Gastroesophageal sphincter (tissue), 3 donors: ENCODE data around the gene RPS6KC1.
"Not testable (repeated sequence)": the region's sequence is repeated elsewhere in the genome, so short reads cannot be mapped to it uniquely, and the experiment has no call there.

ENCODE experiments used
- POLR2A ChIP-seq, 2 donors: fragments of 450-650 bp; IDR thresholded peaks; one replicate each; pipeline ENCODE4 v1.6.1; 2017; ENCODE audit warnings: antibody characterized with exemption in 2 of 2, mild to moderate bottlenecking in 2 of 2, moderate library complexity in 1 of 2
- TF ChIP-seq, protein P1 (sequence below), 4 experiments: fragments of 200-600 bp in 2 of 4; fragments of 450-650 bp in 2 of 4; sonication (generic) in 1 of 4; IDR thresholded peaks; one replicate each; pipeline ENCODE4 v1.5.1; 2017 to 2019; ENCODE audit warnings: antibody characterized with exemption in 4 of 4, mild to moderate bottlenecking in 2 of 4, moderate library complexity in 2 of 4

DNA sequence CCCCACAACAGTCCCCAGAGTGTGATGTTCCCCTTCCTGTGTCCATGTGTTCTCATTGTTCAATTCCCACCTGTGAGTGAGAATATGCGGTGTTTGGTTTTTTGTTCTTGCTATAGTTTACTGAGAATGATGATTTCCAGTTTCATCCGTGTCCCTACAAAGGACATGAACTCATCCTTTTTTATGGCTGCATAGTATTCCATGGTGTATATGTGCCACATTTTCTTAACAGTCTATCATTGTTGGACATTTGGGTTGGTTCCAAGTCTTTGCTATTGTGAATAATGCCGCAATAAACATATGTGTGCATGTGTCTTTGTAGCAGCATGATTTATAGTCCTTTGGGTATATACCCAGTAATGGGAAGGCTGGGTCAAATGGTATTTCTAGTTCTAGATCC is 61.7 kb downstream of the RPS6KC1 start:
- TF ChIP-seq, protein P1, sequence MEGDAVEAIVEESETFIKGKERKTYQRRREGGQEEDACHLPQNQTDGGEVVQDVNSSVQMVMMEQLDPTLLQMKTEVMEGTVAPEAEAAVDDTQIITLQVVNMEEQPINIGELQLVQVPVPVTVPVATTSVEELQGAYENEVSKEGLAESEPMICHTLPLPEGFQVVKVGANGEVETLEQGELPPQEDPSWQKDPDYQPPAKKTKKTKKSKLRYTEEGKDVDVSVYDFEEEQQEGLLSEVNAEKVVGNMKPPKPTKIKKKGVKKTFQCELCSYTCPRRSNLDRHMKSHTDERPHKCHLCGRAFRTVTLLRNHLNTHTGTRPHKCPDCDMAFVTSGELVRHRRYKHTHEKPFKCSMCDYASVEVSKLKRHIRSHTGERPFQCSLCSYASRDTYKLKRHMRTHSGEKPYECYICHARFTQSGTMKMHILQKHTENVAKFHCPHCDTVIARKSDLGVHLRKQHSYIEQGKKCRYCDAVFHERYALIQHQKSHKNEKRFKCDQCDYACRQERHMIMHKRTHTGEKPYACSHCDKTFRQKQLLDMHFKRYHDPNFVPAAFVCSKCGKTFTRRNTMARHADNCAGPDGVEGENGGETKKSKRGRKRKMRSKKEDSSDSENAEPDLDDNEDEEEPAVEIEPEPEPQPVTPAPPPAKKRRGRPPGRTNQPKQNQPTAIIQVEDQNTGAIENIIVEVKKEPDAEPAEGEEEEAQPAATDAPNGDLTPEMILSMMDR (IDR thresholded peaks at IDR 0.05) = not testable (repeated sequence)
- TF ChIP-seq POLR2A (IDR thresholded peaks at IDR 0.05) = not testable (repeated sequence)
